A673 (cell line): ENCODE measurements around the gene LATS2. TPM values are rescaled to one million over a fixed set of nuclear protein-coding genes. Genes with fewer than 3 reads are reported as not detected.
A peak's percentile ranks its signal among the peaks of the same experiment; 100 is the strongest.

Experiments used
- BruUV-seq: library from RNA; stranded (reverse); fragments of 400-500 nt; replicated peaks from 2 replicates; lab custom pipeline; 2021; lab: Mats Ljungman, UMichigan
- CTCF ChIA-PET: fragments of 300-600 bp; sonication (Branson Sonifier 250); formaldehyde crosslinking; loops from one replicate; lab custom pipeline; 2022; ENCODE audit warnings: antibody characterized with exemption; lab: Charles Lee
- POLR2A ChIA-PET: fragments of 300-600 bp; sonication (Branson Sonifier 250); formaldehyde crosslinking; loops from one replicate; lab custom pipeline; 2022; ENCODE audit warnings: antibody characterized with exemption; ENCODE audit not compliant: low non-redundant PET; lab: Charles Lee
- DNase-seq: peaks from one replicate; pipeline ENCODE4 v3.0.0-alpha.2; 2015; ENCODE audit warnings: low spot score
- H3K27ac ChIP-seq: fragments of 200-600 bp; sonication (generic); 2 replicates; pipeline ENCODE4 v1.5.1; 2016; ENCODE audit warnings: mixed run types, low read depth, mild to moderate bottlenecking, mixed read lengths, antibody characterized with exemption, low read length; ENCODE audit not compliant: poor library complexity, severe bottlenecking
- H3K27me3 ChIP-seq: fragments of 200-600 bp; sonication (generic); replicated peaks from 2 replicates; pipeline ENCODE4 v1.6.1; 2017; ENCODE audit warnings: mixed run types, low read depth, mild to moderate bottlenecking, mixed read lengths, antibody characterized with exemption, low read length; ENCODE audit not compliant: insufficient read depth, poor library complexity
- H3K36me3 ChIP-seq: fragments of 200-600 bp; sonication (generic); 2 replicates; pipeline ENCODE4 v1.6.1; 2016; ENCODE audit warnings: mixed run types, mild to moderate bottlenecking, mixed read lengths, antibody characterized with exemption, low read length; ENCODE audit not compliant: insufficient read depth, poor library complexity, severe bottlenecking
- H3K4me1 ChIP-seq: fragments of 200-600 bp; sonication (generic); 2 replicates; pipeline ENCODE4 v1.6.1; 2017; ENCODE audit warnings: mixed run types, mild to moderate bottlenecking, mixed read lengths, antibody characterized with exemption, low read length; ENCODE audit not compliant: insufficient read depth, poor library complexity, severe bottlenecking
- H3K4me3 ChIP-seq: fragments of 200-600 bp; sonication (generic); 2 replicates; pipeline ENCODE4 v1.5.1; 2016; ENCODE audit warnings: low read depth, mixed run types, mild to moderate bottlenecking, mixed read lengths, low read length; ENCODE audit not compliant: poor library complexity, severe bottlenecking
- H3K9me3 ChIP-seq: fragments of 200-600 bp; sonication (generic); 2 replicates; pipeline ENCODE4 v1.6.1; 2016; ENCODE audit warnings: mixed run types, low read depth, mild to moderate bottlenecking, mixed read lengths, antibody characterized with exemption, low read length; ENCODE audit not compliant: poor library complexity, severe bottlenecking
- EZH2 ChIP-seq: fragments of 200-600 bp; sonication (generic); IDR thresholded peaks from 2 replicates; pipeline ENCODE4 v1.6.1; 2017; ENCODE audit warnings: borderline replicate concordance, low read depth, mild to moderate bottlenecking, mixed read lengths, antibody characterized with exemption, low read length; ENCODE audit not compliant: poor library complexity, severe bottlenecking
- intact Hi-C: fragments of 100-400 bp; cut with micrococcal nuclease; formaldehyde crosslinking; loops from one replicate; pipeline ENCODE4 v1.10.0; 2022; ENCODE audit not compliant: unreplicated experiment
- total RNA-seq: library from RNA; stranded (reverse); gene quantifications from 2 replicates; pipeline ENCODE4 v1.2.3, GENCODE V29; 2021
- TF ChIP-seq, protein P1 (sequence below): fragments of 300-800, 200-600 bp; sonication (generic); conservative IDR thresholded peaks from 2 replicates; pipeline ENCODE4 v1.5.1; 2017; ENCODE audit warnings: low read depth, mild to moderate bottlenecking, antibody characterized with exemption, low read length, moderate library complexity, mixed read lengths

The LATS2 gene
- total RNA-seq, 1 experiment from 2014 or later, result 13.1 TPM

DNA sequence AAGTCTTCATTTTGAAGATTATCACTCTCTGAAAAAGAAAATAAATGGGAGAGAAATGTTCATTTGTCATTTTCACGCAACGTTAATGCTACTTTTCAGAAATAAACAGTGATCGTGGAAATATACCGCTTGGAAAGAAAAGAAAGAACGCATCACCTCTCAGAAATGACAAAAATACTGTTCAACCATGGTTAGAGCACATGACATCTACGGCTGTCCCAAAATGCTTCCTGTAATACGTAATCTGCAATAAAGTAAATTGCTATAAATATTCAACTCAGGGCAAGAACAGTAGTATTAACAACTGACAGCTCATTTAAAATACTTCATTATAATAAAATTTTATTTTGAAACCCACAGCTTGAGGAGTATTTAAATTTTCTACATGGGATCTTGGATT lies 15.2 kb downstream of the LATS2 start:
- H3K9me3 ChIP-seq, result no peaks in the 10 kb centered on the region
- peaks cover 49% of the 10 kb centered on the region for H3K4me1 ChIP-seq
- TF ChIP-seq, protein P1, sequence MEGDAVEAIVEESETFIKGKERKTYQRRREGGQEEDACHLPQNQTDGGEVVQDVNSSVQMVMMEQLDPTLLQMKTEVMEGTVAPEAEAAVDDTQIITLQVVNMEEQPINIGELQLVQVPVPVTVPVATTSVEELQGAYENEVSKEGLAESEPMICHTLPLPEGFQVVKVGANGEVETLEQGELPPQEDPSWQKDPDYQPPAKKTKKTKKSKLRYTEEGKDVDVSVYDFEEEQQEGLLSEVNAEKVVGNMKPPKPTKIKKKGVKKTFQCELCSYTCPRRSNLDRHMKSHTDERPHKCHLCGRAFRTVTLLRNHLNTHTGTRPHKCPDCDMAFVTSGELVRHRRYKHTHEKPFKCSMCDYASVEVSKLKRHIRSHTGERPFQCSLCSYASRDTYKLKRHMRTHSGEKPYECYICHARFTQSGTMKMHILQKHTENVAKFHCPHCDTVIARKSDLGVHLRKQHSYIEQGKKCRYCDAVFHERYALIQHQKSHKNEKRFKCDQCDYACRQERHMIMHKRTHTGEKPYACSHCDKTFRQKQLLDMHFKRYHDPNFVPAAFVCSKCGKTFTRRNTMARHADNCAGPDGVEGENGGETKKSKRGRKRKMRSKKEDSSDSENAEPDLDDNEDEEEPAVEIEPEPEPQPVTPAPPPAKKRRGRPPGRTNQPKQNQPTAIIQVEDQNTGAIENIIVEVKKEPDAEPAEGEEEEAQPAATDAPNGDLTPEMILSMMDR, result no peak
- TF ChIP-seq EZH2, result no peak
- no peak overlapping the region for H3K27ac ChIP-seq
- no peaks in the 10 kb centered on the region for H3K36me3 ChIP-seq
- DNase-seq, result no peak
- intact Hi-C loops, result no loop called here
- H3K4me3 ChIP-seq, result no peak overlapping the region
- CTCF ChIA-PET, result no interaction called here
- H3K27me3 ChIP-seq, result no peaks in the 10 kb centered on the region
- no TSS peak for BruUV-seq
- POLR2A ChIA-PET, result no interaction called here

DNA sequence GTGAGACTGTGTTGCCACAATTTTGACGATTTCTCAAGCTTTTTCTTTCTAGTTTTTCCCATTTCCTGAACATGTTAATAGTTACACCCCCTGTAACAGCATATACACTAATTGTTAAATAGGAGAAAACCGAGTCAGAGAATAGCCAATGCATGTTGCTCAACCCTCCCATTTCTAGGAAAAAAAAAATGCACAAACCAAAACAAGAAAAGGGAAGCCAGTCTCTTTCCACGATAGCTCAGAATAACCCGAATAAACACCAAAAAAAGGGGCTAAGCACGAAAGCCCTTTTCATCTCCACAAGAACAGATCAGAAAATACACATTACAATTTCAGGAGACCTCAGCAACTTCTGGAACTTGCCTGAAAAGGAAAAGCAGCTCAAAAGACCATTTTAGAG lies 16.3 kb downstream of the LATS2 start:
- ChIA-PET POLR2A (no interaction called here), CTCF (no interaction called here)
- Histone ChIP-seq H3K36me3 (no peaks in the 10 kb centered on the region), H3K9me3 (no peaks in the 10 kb centered on the region), H3K4me1 (peaks cover 58% of the 10 kb centered on the region), H3K27me3 (no peaks in the 10 kb centered on the region), H3K4me3 (no peak overlapping the region), H3K27ac (no peak overlapping the region)
- BruUV-seq, result no TSS peak
- DNase-seq, result no peak
- TF ChIP-seq, protein P1, result no peak
- TF ChIP-seq EZH2, result no peak
- intact Hi-C loops, result no loop called here

DNA sequence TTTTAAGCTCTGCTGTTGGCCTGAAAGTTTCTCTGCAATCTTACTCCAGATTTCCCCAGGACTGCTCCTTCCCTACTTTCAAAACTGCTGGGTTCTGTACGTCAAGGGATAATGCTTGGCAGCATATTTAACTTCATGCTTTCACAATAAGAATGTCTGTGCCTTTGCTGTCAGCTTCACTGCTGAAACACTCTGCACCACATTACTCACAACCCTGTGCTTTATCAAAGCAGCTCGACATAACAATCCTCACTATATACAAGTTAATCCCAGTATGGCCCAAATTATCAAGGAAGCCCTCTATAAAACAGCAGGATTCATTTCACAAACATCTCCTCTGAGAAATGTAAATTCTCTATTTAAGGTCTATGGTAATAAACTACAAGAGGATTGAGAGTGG lies 17.5 kb downstream of the LATS2 start:
- DNase-seq, result peak; percentile 70
- no peaks in the 10 kb centered on the region for H3K36me3 ChIP-seq
- H3K4me3 ChIP-seq, result no peak overlapping the region
- BruUV-seq, result no TSS peak
- peaks cover 66% of the 10 kb centered on the region for H3K4me1 ChIP-seq
- CTCF ChIA-PET, result no interaction called here
- peak overlapping the region; percentile 62 for H3K27ac ChIP-seq
- TF ChIP-seq, protein P1, result no peak
- TF ChIP-seq EZH2, result no peak
- no peaks in the 10 kb centered on the region for H3K27me3 ChIP-seq
- POLR2A ChIA-PET, result no interaction called here
- H3K9me3 ChIP-seq, result no peaks in the 10 kb centered on the region
- intact Hi-C loops, result no loop called here
